Gastrocnemius medialis (tissue), 4 donors: ENCODE results near the gene VAMP1. TPM values are rescaled to one million over a fixed set of nuclear protein-coding genes. Genes with fewer than 3 reads are reported as not detected.
"Not testable (repeated sequence)": the region's sequence is repeated elsewhere in the genome, so short reads cannot be mapped to it uniquely, and the experiment has no call there.

Experiments used
- ATAC-seq, 2 donors: fragments of 150-250 bp; one replicate each; pipeline ENCODE4 v1.9.1; 2016
- DNase-seq, 2 donors: peaks; one replicate each; pipeline ENCODE4 v3.0.0-alpha.2; 2019
- H3K27ac ChIP-seq, 4 donors: fragments of 200-600 bp; sonication (generic); 1 replicate in 1 of 4; 2 replicates in 3 of 4; pipeline ENCODE4 v1.5.1; 2016 to 2018; ENCODE audit warnings: mild to moderate bottlenecking in 2 of 4, moderate library complexity in 1 of 4
- H3K27me3 ChIP-seq, 3 donors: fragments of 200-600 bp; sonication (generic) in 2 of 3; 1 replicate in 1 of 3; 2 replicates in 2 of 3; pipeline versions ENCODE4 v1.5.1 to v1.6.0; 2016 to 2019; ENCODE audit warnings: mild to moderate bottlenecking in 1 of 3, moderate library complexity in 1 of 3
- H3K36me3 ChIP-seq, 2 donors: fragments of 200-600 bp; sonication (generic) in 1 of 2; one replicate each; pipeline ENCODE4 v1.5.1; 2017 to 2018
- H3K4me1 ChIP-seq, 2 donors: fragments of 200-600 bp; sonication (generic) in 1 of 2; one replicate each; pipeline ENCODE4 v1.5.1; 2016 to 2017; ENCODE audit warnings: mild to moderate bottlenecking in 2 of 2
- H3K4me3 ChIP-seq, 4 donors: fragments of 200-600 bp; sonication (generic) in 3 of 4; 1 replicate in 1 of 4; 2 replicates in 3 of 4; pipeline ENCODE4 v1.5.1; 2016 to 2019; ENCODE audit warnings: mild to moderate bottlenecking in 2 of 4
- H3K9me3 ChIP-seq, 3 donors: fragments of 200-600 bp; sonication (generic) in 2 of 3; 1 replicate in 1 of 3; 2 replicates in 2 of 3; pipeline ENCODE4 v1.5.1; 2016 to 2019
- CTCF ChIP-seq, 5 experiments: fragments of 450-650 bp in 3 of 5; fragments of 200-600 bp in 2 of 5; sonication (generic) in 2 of 5; IDR thresholded peaks in 4 of 5; conservative IDR thresholded peaks in 1 of 5; 1 replicate in 4 of 5; 2 replicates in 1 of 5; pipeline ENCODE4 v1.5.1; 2016 to 2019; ENCODE audit warnings: antibody characterized with exemption in 5 of 5, mild to moderate bottlenecking in 3 of 5, moderate library complexity in 3 of 5
- POLR2A ChIP-seq, 2 donors: fragments of 450-650 bp; IDR thresholded peaks; one replicate each; pipeline ENCODE4 v1.6.1; 2017; ENCODE audit warnings: antibody characterized with exemption in 2 of 2, mild to moderate bottlenecking in 2 of 2, moderate library complexity in 2 of 2
- in situ Hi-C, 4 donors: fragments of 200-750 bp; cut with MboI; loops; one replicate each; pipeline versions ENCODE4 v1.15.0 to v1.8.0; 2017; ENCODE audit warnings: low sequenced_read_pairs in 4 of 4
- intact Hi-C: fragments of 100-400 bp; cut with DNase I; formaldehyde crosslinking; loops from one replicate; pipeline ENCODE4 v1.15.1; 2023; ENCODE audit warnings: low total_unique reads
- total RNA-seq, 4 donors: library from RNA; depleted of rRNA; stranded (reverse); fragments of >200 nt; gene quantifications; one replicate each; pipeline versions ENCODE4 v1.1.0 to v1.2.3, GENCODE V29; 2016

Gene VAMP1
- total RNA-seq, 4 donors from 2014 or later, result 1.1 to 2.0 (median 1.4) TPM

- ATAC-seq (no peak), DNase-seq (no peak)
- Histone ChIP-seq H3K4me1 (peaks cover under 1 to 5% of the 10 kb centered on the region in 2 donors), H3K36me3 (no peaks in the 10 kb centered on the region), H3K27ac (no peak overlapping the region), H3K27me3 (no peaks in the 10 kb centered on the region), H3K4me3 (no peak overlapping the region), H3K9me3 (no peaks in the 10 kb centered on the region)
- TF ChIP-seq CTCF (IDR thresholded peaks at IDR 0.05 in 4 of 5, conservative IDR thresholded peaks at IDR 0.05 in 1 of 5) (no peak), POLR2A (IDR thresholded peaks at IDR 0.05) (no peak)
- intact Hi-C loops (no loop called here), in situ Hi-C loops (no loop called here)
Measured at GRCh38 chr12:6476489-6476888, 6.0 kb upstream of the VAMP1 start.

GRCh38 chr12:6475233-6475975 is 4.9 kb upstream of the VAMP1 start:
- ATAC-seq, H3K27me3 ChIP-seq, DNase-seq, H3K36me3 ChIP-seq, H3K9me3 ChIP-seq, intact Hi-C loops, in situ Hi-C loops, H3K27ac ChIP-seq, H3K4me3 ChIP-seq, H3K4me1 ChIP-seq: not testable (repeated sequence)

GRCh38 chr12:6472491-6472890 is 2.0 kb upstream of the VAMP1 start:
- DNase-seq (no peak), ATAC-seq (no peak)
- in situ Hi-C loops (loop anchor here in 1 of 4 donors (25.0 kb wide), 1 partner anchor 135 kb away; the partner anchor contains the start of gene TNFRSF1A), intact Hi-C loops (loop anchor here (5.0 kb wide), 1 partner anchor 80 kb away; no protein-coding TSS in a partner anchor)
- Histone ChIP-seq H3K27me3 (no peaks in the 10 kb centered on the region), H3K27ac (no peak overlapping the region), H3K4me3 (no peak overlapping the region), H3K9me3 (no peaks in the 10 kb centered on the region), H3K36me3 (no peaks in the 10 kb centered on the region), H3K4me1 (peaks cover 21 to 23% of the 10 kb centered on the region in 2 donors)
- TF ChIP-seq CTCF (IDR thresholded peaks at IDR 0.05 in 4 of 5, conservative IDR thresholded peaks at IDR 0.05 in 1 of 5), result no peak
- TF ChIP-seq POLR2A (IDR thresholded peaks at IDR 0.05), result no peak

- DNase-seq, result no peak
- TF ChIP-seq CTCF (IDR thresholded peaks at IDR 0.05 in 4 of 5, conservative IDR thresholded peaks at IDR 0.05 in 1 of 5) (no peak), POLR2A (IDR thresholded peaks at IDR 0.05) (no peak)
- peak overlapping the region in 1 of 4 donors; percentile 96 for H3K27ac ChIP-seq
- no peaks in the 10 kb centered on the region for H3K9me3 ChIP-seq
- H3K36me3 ChIP-seq, result no peaks in the 10 kb centered on the region
- H3K27me3 ChIP-seq, result no peaks in the 10 kb centered on the region
- H3K4me1 ChIP-seq, result peaks cover 21 to 23% of the 10 kb centered on the region in 2 donors
- H3K4me3 ChIP-seq, result no peak overlapping the region
- in situ Hi-C loops (loop anchor here in 1 of 4 donors (25.0 kb wide), 1 partner anchor 135 kb away; the partner anchor contains the start of gene TNFRSF1A), intact Hi-C loops (loop anchor here (1.0 to 5.0 kb wide), 3 partner anchors 21 to 80 kb away; partner anchors contain the start of genes GAPDH and MRPL51)
- peak in 1 of 2 donors; percentile 23 for ATAC-seq
Measured at GRCh38 chr12:6471989-6472360, 1.5 kb upstream of the VAMP1 start.

GRCh38 chr12:6469609-6470374 is 685 bp downstream of the VAMP1 start:
- no peak for TF ChIP-seq POLR2A (IDR thresholded peaks at IDR 0.05)
- no peak for TF ChIP-seq CTCF (IDR thresholded peaks at IDR 0.05 in 4 of 5, conservative IDR thresholded peaks at IDR 0.05 in 1 of 5)
- in situ Hi-C loops, result loop anchor here (5.0 to 25.0 kb wide), 4 partner anchors 132 to 145 kb away; partner anchors contain the start of gene TNFRSF1A (in 1 of the 4)
- Histone ChIP-seq H3K9me3 (no peaks in the 10 kb centered on the region), H3K4me1 (peaks cover 21 to 23% of the 10 kb centered on the region in 2 donors), H3K36me3 (peaks cover 0 to 16% of the 10 kb centered on the region in 2 donors), H3K4me3 (peak overlapping the region; percentile 81 to 90 (median 86)), H3K27me3 (no peaks in the 10 kb centered on the region), H3K27ac (peak overlapping the region; percentile 84 to 96 (median 93))
- DNase-seq (no peak), ATAC-seq (no peak)
- intact Hi-C loops, result loop anchor here (1.0 to 5.0 kb wide), 3 partner anchors 18 to 194 kb away; partner anchors contain the start of gene ING4
